Measurements from ENCODE around the gene PRPH2.

PRPH2 gene, protein sequence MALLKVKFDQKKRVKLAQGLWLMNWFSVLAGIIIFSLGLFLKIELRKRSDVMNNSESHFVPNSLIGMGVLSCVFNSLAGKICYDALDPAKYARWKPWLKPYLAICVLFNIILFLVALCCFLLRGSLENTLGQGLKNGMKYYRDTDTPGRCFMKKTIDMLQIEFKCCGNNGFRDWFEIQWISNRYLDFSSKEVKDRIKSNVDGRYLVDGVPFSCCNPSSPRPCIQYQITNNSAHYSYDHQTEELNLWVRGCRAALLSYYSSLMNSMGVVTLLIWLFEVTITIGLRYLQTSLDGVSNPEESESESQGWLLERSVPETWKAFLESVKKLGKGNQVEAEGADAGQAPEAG

DNA sequence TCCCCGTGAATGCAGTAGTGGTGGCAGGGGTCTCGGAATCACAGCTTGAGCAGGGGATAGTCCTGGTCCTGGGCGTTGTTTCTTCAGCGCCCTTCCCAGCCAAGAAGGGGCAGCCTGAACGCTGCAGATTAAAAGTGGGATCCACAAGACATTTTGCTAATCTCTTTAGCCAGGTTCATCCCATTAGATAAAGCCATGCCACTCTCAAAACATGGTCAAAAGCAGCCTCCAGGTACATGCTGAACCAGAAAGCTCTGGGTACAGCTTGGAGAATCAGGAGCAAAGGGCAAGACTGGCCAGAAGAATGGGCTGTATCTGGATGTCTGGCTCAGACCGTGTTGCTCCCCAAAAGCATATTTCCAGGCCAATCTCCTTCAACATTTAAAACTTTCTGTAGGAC is at the start of gene PRPH2:
Gene PRPH2 (minus strand): TSS at position 101 of the 400 bp plus-strand sequence. CDS start 263 bp downstream, outside the sequence.
- Mint-ChIP-seq H3K27ac (peak within 1 kb of the TSS; percentile 44), H3K9me3 (no peaks in the 10 kb centered on the region), H3K4me1 (ENCODE audit: low read depth) (peaks cover 17% of the 10 kb centered on the region), H3K4me3 (no peak within 1 kb of the TSS), H3K27me3 (peaks cover 13% of the 10 kb centered on the region), H3K36me3 (ENCODE audit: low read depth) (no peaks in the 10 kb centered on the region)
- intact Hi-C loops (cut with micrococcal nuclease), result no loop called here

DNA sequence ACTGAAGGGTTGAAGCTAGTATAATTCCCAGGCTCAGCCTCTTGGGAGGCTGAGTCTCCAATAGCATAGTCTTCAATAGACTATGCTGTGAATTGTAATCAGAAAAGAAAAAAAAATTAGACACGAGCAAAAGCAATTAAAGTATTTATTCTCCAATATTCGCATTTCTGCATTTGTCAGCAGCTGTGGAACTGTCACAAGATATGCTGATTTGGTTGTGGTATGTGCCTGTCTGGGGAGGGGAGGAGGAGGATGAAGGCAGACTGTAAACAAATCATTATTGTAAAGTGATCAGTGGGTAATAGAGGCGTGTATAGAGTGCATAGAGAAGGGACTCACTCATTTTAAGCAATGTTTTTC is 49.3 kb upstream of the PRPH2 start:
- peaks cover 12% of the 10 kb centered on the region for H3K36me3 Mint-ChIP-seq (ENCODE audit: low read depth)
- H3K27ac Mint-ChIP-seq, result peak overlapping the region; percentile 3
- intact Hi-C loops (cut with micrococcal nuclease), result no loop called here
- H3K27me3 Mint-ChIP-seq, result peaks cover 12% of the 10 kb centered on the region
- H3K4me1 Mint-ChIP-seq (ENCODE audit: low read depth), result peaks cover 50% of the 10 kb centered on the region
- H3K9me3 Mint-ChIP-seq, result no peaks in the 10 kb centered on the region
- no peak overlapping the region for H3K4me3 Mint-ChIP-seq

DNA sequence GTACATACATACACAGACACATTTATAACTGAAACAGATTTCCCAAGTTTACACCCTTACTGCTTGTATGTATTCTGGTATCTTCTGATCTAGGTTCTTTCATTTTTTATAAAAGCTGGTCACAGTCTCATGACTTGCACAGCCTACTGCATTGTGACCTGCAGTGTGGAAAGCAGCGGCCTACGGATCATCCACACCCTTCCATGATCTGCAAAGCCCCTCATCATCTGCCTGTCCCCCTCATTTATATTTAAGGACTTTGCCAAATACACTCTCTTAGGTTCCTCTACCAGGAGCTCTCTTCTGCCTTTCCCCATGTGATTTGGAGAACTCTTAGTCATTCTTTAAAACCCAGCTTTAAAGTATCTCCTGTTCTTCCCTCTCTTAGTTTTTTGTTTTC is 47.4 kb upstream of the PRPH2 start:
- intact Hi-C loops (cut with micrococcal nuclease), result no loop called here
- peaks cover 45% of the 10 kb centered on the region for H3K4me1 Mint-ChIP-seq (ENCODE audit: low read depth)
- peaks cover 12% of the 10 kb centered on the region for H3K27me3 Mint-ChIP-seq
- no peaks in the 10 kb centered on the region for H3K9me3 Mint-ChIP-seq
- H3K4me3 Mint-ChIP-seq, result no peak overlapping the region
- H3K27ac Mint-ChIP-seq, result no peak overlapping the region
- H3K36me3 Mint-ChIP-seq (ENCODE audit: low read depth), result peaks cover 25% of the 10 kb centered on the region

DNA sequence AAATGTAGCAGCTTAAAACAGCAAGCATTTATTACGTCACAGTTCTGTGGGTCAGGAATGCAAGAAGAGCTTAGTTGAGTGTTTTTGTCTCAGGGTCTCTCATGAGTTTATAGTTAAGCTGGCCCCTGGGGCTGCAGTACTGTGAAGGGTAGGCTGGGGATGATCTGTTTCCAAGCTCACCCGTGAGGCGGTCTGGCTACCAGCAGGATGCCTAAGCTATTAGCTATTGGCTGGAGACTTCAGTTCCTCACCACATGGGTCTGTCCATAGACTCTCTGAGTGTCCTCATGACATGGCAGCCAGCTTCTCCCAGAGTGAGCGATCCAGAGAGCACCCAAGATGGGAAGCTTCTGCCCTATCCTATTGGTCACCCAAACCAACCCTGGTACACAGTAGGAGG is 46.7 kb upstream of the PRPH2 start:
- Mint-ChIP-seq H3K4me1 (ENCODE audit: low read depth) (peaks cover 38% of the 10 kb centered on the region), H3K27ac (no peak overlapping the region), H3K27me3 (peaks cover 12% of the 10 kb centered on the region), H3K9me3 (no peaks in the 10 kb centered on the region), H3K4me3 (no peak overlapping the region), H3K36me3 (ENCODE audit: low read depth) (peaks cover 25% of the 10 kb centered on the region)
- intact Hi-C loops (cut with micrococcal nuclease), result no loop called here

DNA sequence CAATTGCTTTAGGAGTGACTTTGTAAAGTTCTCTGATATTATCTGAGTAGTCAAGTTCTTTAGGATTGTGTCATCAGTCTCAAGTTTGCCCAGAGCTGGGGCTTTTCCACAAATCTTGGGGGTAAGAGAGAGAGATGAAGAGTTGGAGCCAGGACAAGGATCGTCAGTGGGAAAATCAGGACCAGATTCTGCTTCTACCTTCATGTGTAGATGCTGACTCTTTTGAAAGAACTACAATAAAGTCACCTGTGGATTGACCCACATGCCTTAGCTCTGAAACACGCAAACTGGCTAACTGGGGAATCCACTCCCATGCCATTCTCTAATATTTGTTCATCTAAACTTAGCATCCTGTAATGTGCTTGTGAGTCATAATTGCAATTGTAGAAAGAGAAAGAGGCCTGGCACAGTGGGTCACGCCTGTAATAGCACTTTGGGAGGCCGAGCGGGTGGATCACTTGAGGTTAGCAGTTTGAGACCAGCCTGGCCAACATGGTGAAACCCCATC is 43.8 kb upstream of the PRPH2 start:
- Mint-ChIP-seq H3K4me1 (ENCODE audit: low read depth) (peaks cover 23% of the 10 kb centered on the region), H3K9me3 (no peaks in the 10 kb centered on the region), H3K27ac (no peak overlapping the region), H3K27me3 (peaks cover 7% of the 10 kb centered on the region), H3K4me3 (no peak overlapping the region), H3K36me3 (ENCODE audit: low read depth) (peaks cover 32% of the 10 kb centered on the region)
- intact Hi-C loops (cut with micrococcal nuclease), result no loop called here

DNA sequence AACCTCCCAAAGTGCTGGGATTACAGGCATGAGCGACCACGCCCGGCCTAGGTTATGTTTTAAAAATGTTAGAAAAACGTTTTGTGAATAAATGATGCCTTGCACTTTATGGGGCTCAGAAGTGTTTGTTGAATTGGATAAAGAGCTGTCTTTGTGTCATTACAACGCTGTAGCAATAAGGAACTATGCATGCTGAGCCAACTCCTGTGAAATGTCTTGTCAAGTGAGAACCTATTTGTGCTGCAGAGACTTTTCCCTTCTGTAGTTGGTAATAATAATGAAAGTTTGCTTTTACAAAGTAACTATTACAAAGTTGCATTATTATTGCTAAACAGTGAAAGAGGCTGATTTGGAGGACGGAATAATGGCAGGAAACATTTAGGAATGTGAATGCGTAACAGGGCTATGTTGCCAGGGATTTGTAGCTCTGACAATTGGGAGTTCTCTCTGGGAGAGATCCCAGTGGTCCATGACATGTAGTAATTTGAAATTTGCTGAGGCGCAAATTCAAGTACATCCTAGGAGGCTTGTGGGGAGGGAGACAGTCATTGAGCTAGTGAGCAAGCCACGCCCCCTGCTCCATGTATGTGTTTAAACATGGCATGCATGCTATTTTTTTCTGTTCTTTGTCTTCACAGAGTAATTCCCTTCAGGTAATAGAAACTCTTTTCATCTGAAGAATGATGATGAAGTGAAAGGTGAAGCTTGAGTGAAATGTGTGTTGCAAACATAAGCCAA is 42.7 kb upstream of the PRPH2 start:
- no peak overlapping the region for H3K27ac Mint-ChIP-seq
- H3K36me3 Mint-ChIP-seq (ENCODE audit: low read depth), result peaks cover 33% of the 10 kb centered on the region
- no peak overlapping the region for H3K4me3 Mint-ChIP-seq
- intact Hi-C loops (cut with micrococcal nuclease), result no loop called here
- H3K9me3 Mint-ChIP-seq, result no peaks in the 10 kb centered on the region
- peaks cover 12% of the 10 kb centered on the region for H3K4me1 Mint-ChIP-seq (ENCODE audit: low read depth)
- no peaks in the 10 kb centered on the region for H3K27me3 Mint-ChIP-seq

DNA sequence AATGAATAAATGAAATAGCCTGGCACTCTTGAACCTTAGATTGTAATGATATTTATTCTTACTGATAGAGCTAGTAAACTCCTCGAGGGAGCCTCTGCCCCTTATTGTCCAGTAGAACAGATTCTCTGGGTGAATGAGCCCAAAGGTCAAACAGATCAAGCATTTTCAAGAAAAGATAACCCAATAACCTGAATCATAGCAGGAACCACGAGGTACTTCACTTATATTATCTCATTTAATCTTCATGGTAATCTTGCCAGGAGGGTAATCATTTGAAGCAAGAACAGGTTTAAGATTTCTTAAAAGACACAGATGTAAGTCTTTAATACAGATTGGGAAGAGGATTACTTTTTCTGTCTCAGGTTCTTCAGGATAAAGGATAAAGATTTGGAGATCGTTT is 40.6 kb upstream of the PRPH2 start:
- no peak overlapping the region for H3K4me3 Mint-ChIP-seq
- peaks cover 6% of the 10 kb centered on the region for H3K4me1 Mint-ChIP-seq (ENCODE audit: low read depth)
- no peaks in the 10 kb centered on the region for H3K9me3 Mint-ChIP-seq
- H3K36me3 Mint-ChIP-seq (ENCODE audit: low read depth), result peaks cover 51% of the 10 kb centered on the region
- H3K27ac Mint-ChIP-seq, result no peak overlapping the region
- intact Hi-C loops (cut with micrococcal nuclease), result no loop called here
- no peaks in the 10 kb centered on the region for H3K27me3 Mint-ChIP-seq

DNA sequence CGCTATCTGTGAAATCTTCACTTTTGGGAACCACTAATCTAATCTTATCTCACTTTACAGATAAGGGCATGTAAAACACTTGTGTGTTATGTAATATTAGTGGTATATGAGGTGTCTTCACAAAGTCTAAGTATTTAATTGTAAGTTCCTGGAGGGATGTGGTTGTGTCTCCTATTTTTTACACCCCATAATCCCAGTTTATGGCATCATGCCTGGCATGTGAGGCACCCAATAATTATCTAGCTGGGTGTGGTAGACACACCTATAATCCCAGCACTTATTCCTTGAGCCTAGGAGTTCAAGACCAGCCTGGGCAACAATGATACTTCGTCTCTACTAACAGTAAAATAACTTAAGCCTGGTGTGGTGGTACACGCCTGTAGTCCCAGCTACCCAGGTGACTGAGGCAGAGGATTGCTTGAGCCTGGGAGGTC is 40.0 kb upstream of the PRPH2 start:
- Mint-ChIP-seq H3K4me1 (ENCODE audit: low read depth) (peaks cover under 1% of the 10 kb centered on the region), H3K4me3 (no peak overlapping the region), H3K27ac (no peak overlapping the region), H3K9me3 (no peaks in the 10 kb centered on the region), H3K27me3 (no peaks in the 10 kb centered on the region), H3K36me3 (ENCODE audit: low read depth) (peaks cover 48% of the 10 kb centered on the region)
- intact Hi-C loops (cut with micrococcal nuclease), result no loop called here

DNA sequence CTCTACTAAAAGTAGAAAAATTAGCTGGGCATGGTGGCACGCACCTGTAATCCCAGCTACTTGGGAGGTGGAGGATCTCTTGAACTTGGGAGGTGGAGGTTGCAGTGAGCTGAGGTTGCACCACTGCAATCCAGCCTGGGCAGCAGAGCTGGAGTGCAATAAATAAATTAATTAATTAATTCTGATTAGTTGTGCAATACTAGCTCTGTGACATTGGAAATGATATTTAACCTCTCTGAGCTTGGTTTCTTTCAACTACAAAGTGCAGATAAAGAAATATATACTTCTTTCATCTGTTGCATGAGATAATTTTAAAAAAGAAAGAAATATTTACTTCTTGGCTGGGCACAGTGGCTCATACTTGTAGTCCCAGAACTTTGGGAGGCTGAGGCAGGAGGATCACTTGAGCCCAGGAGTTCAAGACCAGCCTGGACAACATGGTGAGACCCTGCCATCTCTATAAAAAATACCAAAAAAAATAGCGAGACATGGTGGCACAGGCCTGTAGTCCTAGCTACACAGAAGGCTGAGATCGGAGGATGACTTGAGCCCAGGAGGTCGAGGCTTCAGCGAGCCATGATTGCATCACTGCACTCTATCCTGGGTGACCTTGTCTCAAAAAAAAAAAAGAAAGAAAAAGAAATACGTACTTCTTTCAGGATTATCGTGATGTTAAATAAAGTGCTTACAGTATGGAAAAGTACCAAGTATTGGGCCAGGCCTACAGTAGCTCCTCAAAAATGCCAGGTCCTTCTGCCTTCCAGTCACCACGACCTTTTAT is 39.1 kb upstream of the PRPH2 start:
- Mint-ChIP-seq H3K4me1 (ENCODE audit: low read depth) (peaks cover under 1% of the 10 kb centered on the region), H3K36me3 (ENCODE audit: low read depth) (peaks cover 43% of the 10 kb centered on the region), H3K27ac (no peak overlapping the region)

DNA sequence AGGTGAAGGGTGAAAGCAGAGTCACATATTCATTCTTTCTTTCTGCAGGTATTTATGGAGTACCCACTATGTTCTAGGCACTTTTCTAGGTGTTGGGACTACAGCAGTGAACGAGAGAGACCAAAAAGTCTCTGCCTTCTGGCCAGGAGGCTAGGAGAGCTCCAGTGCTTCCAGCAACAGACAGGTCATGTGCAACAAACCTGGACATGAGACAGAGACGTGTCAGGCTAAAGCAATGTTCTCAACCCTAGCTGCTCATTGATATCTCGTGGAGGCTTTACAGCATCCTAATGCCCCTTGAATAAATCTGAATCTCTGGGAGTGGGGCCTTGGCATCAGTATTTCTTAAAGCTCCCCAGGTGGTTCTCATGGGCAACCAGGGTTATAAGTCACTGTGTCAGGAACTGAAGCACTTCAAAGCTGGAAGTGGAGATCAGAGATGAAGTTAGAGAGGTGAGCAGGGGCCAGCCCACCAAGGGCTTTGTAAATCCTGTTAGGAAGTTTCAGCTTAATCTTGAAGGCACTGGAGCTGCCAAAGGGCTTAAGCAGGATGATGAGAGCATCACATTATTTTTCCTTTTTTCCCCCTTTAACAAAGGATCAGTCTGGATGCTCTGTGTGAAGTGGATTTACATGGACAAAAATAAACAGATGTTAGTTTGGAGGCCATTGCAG is 36.5 kb upstream of the PRPH2 start:
- Mint-ChIP-seq H3K36me3 (ENCODE audit: low read depth) (peaks cover 37% of the 10 kb centered on the region), H3K4me3 (no peak overlapping the region), H3K27me3 (no peaks in the 10 kb centered on the region), H3K4me1 (ENCODE audit: low read depth) (peaks cover 11% of the 10 kb centered on the region), H3K27ac (no peak overlapping the region), H3K9me3 (no peaks in the 10 kb centered on the region)
- intact Hi-C loops (cut with micrococcal nuclease), result no loop called here

More for the DNA sequence above, 39.1 kb upstream of the PRPH2 start:
- intact Hi-C loops (cut with micrococcal nuclease), result no loop called here
- Mint-ChIP-seq H3K4me3 (no peak overlapping the region), H3K27me3 (no peaks in the 10 kb centered on the region), H3K9me3 (no peaks in the 10 kb centered on the region)

DNA sequence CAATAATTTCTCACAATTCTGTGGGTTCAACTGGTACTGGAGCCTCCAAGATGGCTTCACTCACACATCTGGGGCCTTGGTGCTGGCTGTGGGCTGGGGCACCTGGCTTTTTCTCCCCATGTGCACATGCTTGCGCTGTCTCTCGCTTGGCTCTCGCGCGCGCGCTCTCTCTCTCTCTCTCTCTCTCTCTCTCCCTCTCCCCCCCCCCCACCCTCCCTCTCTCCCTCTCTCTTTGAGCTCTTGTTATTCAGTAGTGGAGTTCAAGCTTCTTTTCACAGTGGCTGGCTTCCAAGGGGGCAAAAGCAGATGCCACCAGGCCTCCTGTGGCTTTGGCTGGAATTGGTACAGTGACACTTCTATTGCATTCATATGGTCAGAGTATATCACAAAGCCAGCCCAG is 34.3 kb upstream of the PRPH2 start:
- H3K4me3 Mint-ChIP-seq, result no peak overlapping the region
- no peak overlapping the region for H3K27ac Mint-ChIP-seq
- no peaks in the 10 kb centered on the region for H3K27me3 Mint-ChIP-seq
- no peaks in the 10 kb centered on the region for H3K9me3 Mint-ChIP-seq
- peaks cover 11% of the 10 kb centered on the region for H3K4me1 Mint-ChIP-seq (ENCODE audit: low read depth)
- intact Hi-C loops (cut with micrococcal nuclease), result no loop called here
- H3K36me3 Mint-ChIP-seq (ENCODE audit: low read depth), result peaks cover 38% of the 10 kb centered on the region

DNA sequence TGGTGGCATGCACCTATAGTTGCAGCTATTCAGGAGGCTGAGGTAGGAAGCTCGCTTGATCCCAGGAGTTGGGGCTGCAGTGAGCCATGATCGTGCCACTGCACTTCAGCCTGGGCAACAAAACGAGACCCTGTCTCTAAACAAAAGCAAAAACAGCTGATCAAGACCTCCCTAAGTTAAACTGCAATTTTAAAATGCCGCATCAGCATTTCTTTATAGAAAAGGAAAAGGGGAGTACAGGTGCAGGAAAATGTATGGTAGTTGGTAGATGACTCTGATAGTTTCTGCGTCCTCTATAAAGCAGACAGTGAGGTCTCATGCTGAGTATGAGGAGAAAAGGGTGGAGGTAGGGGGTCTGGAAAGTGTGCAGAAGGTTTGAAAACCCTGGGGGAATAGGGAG is 32.4 kb upstream of the PRPH2 start:
- Mint-ChIP-seq H3K27me3 (no peaks in the 10 kb centered on the region), H3K27ac (no peak overlapping the region), H3K4me1 (ENCODE audit: low read depth) (peaks cover 11% of the 10 kb centered on the region), H3K9me3 (no peaks in the 10 kb centered on the region), H3K36me3 (ENCODE audit: low read depth) (peaks cover 34% of the 10 kb centered on the region), H3K4me3 (no peak overlapping the region)
- intact Hi-C loops (cut with micrococcal nuclease), result no loop called here

DNA sequence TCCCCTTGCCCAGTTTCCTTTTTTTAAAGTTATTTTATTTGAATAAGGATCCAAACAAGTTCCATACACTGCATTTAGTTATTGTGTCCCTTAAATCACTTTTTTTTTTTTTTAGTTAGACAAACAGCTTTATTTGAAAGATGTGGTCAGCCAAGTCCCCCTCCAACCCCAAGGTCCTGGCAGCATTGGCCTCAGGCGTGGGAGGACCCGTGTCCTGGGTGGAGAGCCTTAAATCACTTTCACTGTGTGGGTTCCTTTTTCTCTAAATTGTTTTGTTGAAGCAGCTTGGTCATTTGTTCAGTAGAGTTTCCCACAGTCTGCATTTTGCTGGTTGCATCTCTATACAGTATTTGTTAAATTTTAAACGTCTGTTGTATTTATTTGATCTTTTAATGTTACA is 28.7 kb upstream of the PRPH2 start:
- Mint-ChIP-seq H3K9me3 (no peaks in the 10 kb centered on the region), H3K27ac (no peak overlapping the region), H3K4me3 (no peak overlapping the region), H3K27me3 (no peaks in the 10 kb centered on the region), H3K36me3 (ENCODE audit: low read depth) (peaks cover 18% of the 10 kb centered on the region), H3K4me1 (ENCODE audit: low read depth) (peaks cover 19% of the 10 kb centered on the region)
- intact Hi-C loops (cut with micrococcal nuclease), result no loop called here
